Activated T-helper 9 cell treated with anti-CD3 and anti-CD28 coated beads, Interleukin-2, amount 50 U/mL, for 16 hours (primary cell): ENCODE data around the gene ANKRD61.
"Not testable (repeated sequence)": the region's sequence is repeated elsewhere in the genome, so short reads cannot be mapped to it uniquely, and the experiment has no call there.

Experiments used
- DNase-seq: peaks from one replicate; pipeline ENCODE4 v3.0.0-alpha.2; 2020; ENCODE audit warnings: low read depth

Gene ANKRD61

DNA sequence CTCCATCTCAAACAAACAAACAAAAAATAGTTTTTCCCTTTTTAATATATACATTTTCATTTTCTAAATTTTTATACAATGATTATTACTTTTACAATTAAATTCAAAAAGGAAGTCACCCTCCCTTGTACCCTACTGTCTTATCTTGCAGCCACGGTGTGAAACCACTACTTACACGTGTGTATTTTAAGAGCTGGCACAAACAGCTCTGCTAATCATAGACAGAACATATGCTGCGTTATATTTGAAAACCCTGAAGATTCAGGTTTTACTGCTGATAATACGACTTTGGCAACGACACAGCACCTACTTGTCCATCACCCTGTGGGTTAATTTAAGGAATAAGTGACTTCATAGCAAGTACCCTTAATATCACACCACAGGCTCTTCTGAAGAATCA lies 991 bp downstream of the ANKRD61 start:
- no peak for DNase-seq

DNA sequence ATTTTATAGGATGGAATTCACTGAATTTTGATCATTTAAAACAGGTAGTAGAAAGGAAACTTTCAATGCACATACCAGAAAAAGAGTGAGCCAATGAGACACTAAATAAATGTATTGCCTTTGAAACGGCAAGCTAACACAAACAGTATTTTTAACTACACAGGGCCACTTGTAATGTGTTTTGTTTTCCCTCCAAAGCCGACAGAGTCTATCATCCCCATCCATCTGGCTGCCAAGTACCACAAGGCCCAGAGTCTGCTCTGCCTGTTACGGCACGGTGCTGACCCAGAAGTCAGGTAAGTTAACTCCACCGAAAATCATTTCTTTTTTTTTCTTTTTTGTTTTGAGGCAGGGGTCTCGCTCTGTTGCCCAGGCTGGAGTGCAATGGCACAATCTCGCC lies 1.5 kb downstream of the ANKRD61 start:
- no peak for DNase-seq

DNA sequence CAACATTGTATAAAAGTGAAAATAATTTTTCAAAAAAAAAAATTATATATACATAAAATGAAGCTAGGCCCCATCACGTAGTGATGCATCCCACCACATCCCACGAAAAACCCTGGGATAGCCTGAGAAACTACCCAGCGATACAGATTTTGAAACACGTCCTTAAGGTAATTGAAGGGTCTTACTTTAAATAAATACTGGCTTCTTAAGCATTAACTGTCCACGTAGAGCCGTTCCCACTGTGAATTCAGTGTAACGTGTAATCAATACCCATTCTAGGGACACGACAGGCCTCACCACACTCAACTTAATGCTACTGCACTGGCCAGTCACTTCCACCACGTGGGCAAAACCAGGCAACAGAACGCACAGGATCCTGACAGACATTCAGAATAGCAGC lies 4.0 kb downstream of the ANKRD61 start:
- DNase-seq: no peak

DNA sequence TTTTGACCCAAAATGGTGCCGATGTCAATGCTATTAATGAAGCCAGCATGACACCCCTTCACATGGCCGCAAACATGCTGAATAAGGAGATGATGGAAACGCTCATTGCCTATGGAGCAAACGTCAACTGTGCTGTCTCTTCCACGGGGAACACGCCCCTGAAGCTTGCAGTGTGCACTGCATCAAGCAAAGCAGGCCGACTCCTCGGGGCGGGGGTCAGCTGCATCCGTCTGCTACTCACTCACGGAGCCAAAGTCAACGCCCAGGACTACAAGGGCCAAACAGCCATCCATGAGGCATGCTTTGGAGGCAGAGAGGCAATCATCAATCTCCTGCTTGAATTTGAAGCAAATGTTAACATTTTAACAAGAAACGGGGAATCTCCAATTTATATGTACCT lies 4.5 kb downstream of the ANKRD61 start:
- no peak for DNase-seq

DNA sequence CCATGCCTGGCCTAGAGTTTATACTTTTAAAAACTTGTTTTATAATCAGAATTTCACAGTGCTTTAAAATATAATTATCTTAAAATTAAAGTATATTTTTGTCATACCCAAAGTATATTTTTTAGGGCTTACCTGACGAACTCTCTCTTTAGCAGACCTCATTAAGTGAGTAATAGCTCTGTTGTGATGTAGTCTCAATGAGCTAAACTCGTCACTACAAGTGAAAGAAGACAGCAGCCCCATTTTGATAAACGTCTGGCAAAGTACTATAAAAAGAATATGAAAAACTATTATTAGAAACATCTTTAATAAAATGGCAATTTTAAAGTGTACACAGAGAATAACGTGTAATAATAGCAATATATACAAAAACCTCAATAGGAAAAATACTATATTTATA lies 18.6 kb downstream of the ANKRD61 start:
- DNase-seq: no peak

DNA sequence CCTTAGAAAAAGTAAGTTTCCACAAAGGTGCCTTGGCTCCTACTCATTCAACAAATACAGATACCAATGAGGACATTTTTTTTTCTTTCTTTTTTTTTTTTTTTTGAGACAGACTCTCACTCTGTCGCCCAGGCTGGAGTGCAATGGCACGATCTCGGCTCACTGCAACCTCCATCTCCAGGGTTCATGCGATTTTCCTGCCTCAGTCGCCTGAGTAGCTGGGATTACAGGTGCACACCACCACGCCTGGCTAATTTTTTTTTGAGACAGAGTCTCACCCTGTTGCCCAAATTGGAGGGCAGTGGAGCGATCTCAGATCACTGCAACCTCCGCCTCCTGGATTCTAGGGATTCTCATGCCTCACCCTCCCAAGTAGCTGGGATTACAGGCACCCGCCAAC lies 20.0 kb downstream of the ANKRD61 start:
- DNase-seq: not testable (repeated sequence)

DNA sequence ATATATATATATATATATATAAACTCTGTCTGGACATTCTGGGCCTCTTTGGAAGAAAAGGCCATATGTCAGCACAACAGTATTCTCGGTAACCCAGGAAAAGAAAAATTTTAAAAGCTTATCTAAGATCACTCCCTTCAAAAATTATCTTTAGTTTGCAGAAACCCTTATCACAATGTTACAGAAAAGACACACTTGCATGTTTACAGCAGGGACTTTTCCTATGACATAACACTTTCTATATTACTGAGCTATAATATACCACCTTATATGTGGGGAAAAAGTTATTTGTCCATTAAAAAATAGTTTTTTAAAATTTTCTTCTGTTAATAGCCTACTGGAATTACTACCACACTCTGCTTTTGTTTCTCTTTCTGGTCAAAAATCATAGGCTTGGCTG lies 25.4 kb downstream of the ANKRD61 start:
- no peak for DNase-seq

DNA sequence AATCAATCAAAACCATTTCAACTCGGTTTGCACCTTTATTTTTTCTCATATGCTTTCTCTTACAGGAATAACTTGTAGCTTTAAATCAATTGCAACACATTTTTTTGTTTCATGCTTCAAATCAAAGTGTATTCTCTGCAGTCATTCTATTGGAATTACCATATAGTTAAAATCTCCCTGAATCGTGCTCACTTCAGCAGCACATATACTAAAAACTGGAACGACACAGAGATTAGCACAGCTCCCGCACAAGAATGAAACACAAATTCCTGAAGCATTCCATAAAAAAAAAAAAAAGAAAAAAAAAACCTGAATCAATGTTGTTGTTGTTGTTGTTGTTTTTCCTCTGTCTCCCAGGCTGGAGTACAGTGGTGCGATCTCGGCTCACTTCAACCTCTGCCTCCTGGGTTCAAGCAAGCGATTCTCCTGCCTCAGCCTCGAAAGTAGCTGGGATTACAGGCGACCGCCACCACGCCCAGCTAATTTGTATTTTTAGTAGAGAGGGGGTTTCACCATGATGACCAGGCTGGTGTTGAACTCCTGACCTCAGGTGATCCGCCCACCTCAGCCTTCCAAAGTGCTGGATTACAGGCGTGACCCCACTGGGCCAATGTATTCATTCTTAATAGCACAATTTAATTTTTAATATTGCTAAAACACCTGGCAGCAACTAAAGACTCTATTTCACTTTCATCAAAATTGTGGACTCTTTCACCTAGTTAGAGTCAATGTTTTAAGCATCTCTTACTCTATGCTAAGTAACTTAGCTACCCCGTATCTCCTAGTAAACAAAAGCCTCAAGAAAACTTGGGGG lies 26.3 kb downstream of the ANKRD61 start:
- no peak for DNase-seq

DNA sequence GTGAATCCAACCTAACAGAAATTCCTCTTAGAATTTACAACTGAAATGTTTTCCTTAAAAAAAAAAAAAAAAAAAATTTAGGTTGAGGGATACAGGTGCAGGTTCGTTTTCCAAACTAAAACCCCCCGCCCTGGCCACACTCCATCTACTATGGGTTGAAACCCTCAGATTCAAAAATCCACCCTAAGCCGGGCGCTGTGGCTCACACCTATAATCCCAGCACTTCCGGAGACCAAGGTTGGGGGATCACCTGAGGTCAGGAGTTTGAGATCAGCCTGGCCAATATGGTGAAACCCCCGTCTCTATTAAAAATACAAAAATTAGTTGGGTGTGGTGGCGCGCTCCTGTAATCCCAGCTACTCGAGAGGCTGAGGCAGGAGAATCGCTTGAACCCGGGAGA lies 28.8 kb downstream of the ANKRD61 start:
- not testable (repeated sequence) for DNase-seq

DNA sequence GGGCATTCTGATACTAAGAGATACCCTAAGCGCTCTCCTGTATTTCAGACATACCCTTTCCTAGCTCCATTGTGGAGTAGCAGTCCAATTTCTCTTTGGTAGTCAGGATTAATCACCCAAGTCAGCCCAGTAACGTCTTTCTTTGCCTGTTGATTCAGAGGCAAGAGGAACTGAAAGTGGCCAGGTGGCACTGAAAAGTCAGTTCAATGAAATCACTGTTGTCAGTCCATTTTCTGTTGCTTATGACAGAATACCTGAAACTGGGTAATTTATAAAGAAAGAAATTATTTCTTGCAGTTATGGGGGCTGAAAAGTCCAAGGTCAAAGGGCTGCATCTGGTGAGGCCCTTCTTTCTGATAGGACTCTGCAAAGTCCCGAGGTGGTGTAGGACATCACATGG lies 40.2 kb downstream of the ANKRD61 start:
- DNase-seq: no peak

DNA sequence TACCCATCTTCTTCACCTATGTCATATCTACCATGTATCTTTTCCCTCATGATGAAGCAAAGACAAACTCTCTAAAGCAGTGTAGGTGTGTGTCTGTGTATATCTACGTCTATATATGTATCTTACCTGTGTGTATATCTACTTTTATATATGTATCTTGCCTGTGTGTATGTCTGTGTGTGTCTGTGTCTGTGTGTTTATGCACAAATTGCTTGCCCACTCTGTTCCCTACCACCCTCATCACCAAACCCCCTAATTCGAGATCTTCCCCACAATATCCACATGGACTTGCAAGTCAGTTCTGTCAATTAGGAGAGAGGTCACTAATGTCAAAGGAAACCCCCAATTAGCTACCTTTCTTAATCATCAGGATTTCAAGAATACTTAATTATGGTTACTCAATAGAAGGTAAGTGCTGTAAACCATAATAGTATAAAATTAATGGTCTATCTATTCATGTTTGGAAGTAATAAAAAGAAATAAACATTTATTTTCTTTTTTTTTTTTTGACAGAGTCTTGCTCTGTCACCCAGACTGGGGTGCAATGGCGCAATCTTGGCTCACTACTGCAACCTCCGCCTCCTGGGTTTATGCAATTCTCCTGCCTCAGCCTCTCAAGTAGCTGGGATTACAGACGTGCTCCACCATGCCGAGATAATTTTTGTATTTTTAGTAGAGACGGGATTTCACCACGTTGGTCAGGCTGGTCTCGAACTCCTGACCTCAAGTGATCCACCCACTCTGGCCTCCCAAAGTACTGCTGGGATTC lies 43.6 kb downstream of the ANKRD61 start:
- DNase-seq: no peak

DNA sequence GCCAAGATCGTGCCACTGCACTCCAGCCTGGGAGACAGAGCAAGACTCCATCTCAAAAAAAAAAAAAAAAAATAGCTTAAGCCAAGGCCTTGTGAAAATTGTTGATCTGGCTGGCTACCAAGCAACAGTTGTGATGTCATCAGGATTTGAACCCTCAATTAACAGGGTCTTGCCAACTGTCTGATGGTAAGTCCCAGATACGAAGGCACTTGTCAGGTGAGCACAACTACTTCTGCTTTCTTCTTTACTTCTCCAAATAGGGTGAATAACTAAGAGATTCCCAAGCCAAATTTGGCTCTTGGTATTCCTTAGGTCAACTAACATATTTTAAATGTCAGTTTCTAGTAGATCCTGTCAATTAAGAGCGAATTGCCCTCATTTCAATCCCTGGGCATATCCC lies 47.4 kb downstream of the ANKRD61 start:
- DNase-seq: no peak

DNA sequence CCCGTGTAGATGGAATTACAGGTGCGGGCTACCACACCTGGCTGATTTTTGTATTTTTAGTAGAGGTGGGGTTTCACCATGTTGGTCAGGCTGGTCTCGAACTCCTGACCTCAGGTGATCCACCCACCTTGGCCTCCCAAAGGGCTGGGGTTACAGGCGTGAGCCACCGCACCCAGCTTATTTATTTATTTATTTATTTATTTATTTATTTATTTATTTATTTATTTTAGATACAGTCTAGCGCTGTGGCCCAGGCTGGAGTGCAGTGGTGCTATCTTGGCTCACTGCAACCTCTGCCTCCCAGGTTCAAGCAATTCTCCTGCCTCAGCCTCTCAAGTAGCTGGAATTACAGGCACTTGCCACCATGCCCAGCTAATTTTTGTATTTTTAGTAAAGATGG lies 51.9 kb downstream of the ANKRD61 start:
- not testable (repeated sequence) for DNase-seq
